ENCODE results near the gene EIF3F. TPM values are rescaled to one million over a fixed set of nuclear protein-coding genes. Genes with fewer than 3 reads are reported as not detected.

Gene EIF3F
- total RNA-seq, 1 donor from 2014 or later = 239 TPM

GRCh38 chr11:8002676-8003075, 15.5 kb downstream of the EIF3F start:
- H3K4me1 Mint-ChIP-seq (ENCODE audit: low read depth) = no peaks in the 10 kb centered on the region
- H3K9me3 Mint-ChIP-seq = no peaks in the 10 kb centered on the region
- no peak overlapping the region for H3K4me3 Mint-ChIP-seq (ENCODE audit: low read depth)
- H3K27me3 Mint-ChIP-seq (ENCODE audit: low read depth) = no peaks in the 10 kb centered on the region
- peaks cover 24% of the 10 kb centered on the region for H3K36me3 Mint-ChIP-seq (ENCODE audit: low read depth)
- DNase-seq (ENCODE audit: low spot score) = no peak
- H3K27ac Mint-ChIP-seq = no peak overlapping the region
- intact Hi-C loops (cut with micrococcal nuclease) = no loop called here

GRCh38 chr11:8003187-8003586, 16.1 kb downstream of the EIF3F start:
- Mint-ChIP-seq H3K9me3 (no peaks in the 10 kb centered on the region), H3K27ac (no peak overlapping the region), H3K4me3 (ENCODE audit: low read depth) (no peak overlapping the region), H3K27me3 (ENCODE audit: low read depth) (no peaks in the 10 kb centered on the region), H3K36me3 (ENCODE audit: low read depth) (peaks cover 22% of the 10 kb centered on the region), H3K4me1 (ENCODE audit: low read depth) (no peaks in the 10 kb centered on the region)
- no peak for DNase-seq (ENCODE audit: low spot score)
- intact Hi-C loops (cut with micrococcal nuclease) = no loop called here

GRCh38 chr11:8004008-8004407, 16.9 kb downstream of the EIF3F start:
- Mint-ChIP-seq H3K9me3 (no peaks in the 10 kb centered on the region), H3K27me3 (ENCODE audit: low read depth) (no peaks in the 10 kb centered on the region), H3K4me1 (ENCODE audit: low read depth) (no peaks in the 10 kb centered on the region), H3K4me3 (ENCODE audit: low read depth) (no peak overlapping the region), H3K27ac (no peak overlapping the region), H3K36me3 (ENCODE audit: low read depth) (peaks cover 16% of the 10 kb centered on the region)
- intact Hi-C loops (cut with micrococcal nuclease) = no loop called here
- DNase-seq (ENCODE audit: low spot score) = no peak

GRCh38 chr11:8005556-8005955, 18.4 kb downstream of the EIF3F start:
- Mint-ChIP-seq H3K4me1 (ENCODE audit: low read depth) (no peaks in the 10 kb centered on the region), H3K9me3 (no peaks in the 10 kb centered on the region), H3K4me3 (ENCODE audit: low read depth) (no peak overlapping the region), H3K27me3 (ENCODE audit: low read depth) (no peaks in the 10 kb centered on the region), H3K36me3 (ENCODE audit: low read depth) (peaks cover 2% of the 10 kb centered on the region), H3K27ac (no peak overlapping the region)
- DNase-seq (ENCODE audit: low spot score) = no peak
- intact Hi-C loops (cut with micrococcal nuclease) = no loop called here

GRCh38 chr11:8006349-8006977, 19.3 kb downstream of the EIF3F start:
- no peaks in the 10 kb centered on the region for H3K36me3 Mint-ChIP-seq (ENCODE audit: low read depth)
- DNase-seq (ENCODE audit: low spot score) = no peak
- intact Hi-C loops (cut with micrococcal nuclease) = loop anchor here (1.0 kb wide), 1 partner anchor 93 kb away; no protein-coding TSS in a partner anchor
- no peaks in the 10 kb centered on the region for H3K27me3 Mint-ChIP-seq (ENCODE audit: low read depth)
- no peaks in the 10 kb centered on the region for H3K4me1 Mint-ChIP-seq (ENCODE audit: low read depth)
- no peak overlapping the region for H3K4me3 Mint-ChIP-seq (ENCODE audit: low read depth)
- H3K27ac Mint-ChIP-seq = no peak overlapping the region
- H3K9me3 Mint-ChIP-seq = no peaks in the 10 kb centered on the region

GRCh38 chr11:8008212-8008611, 21.1 kb downstream of the EIF3F start:
- Mint-ChIP-seq H3K9me3 (no peaks in the 10 kb centered on the region), H3K4me1 (ENCODE audit: low read depth) (no peaks in the 10 kb centered on the region), H3K36me3 (ENCODE audit: low read depth) (no peaks in the 10 kb centered on the region), H3K4me3 (ENCODE audit: low read depth) (no peak overlapping the region), H3K27me3 (ENCODE audit: low read depth) (no peaks in the 10 kb centered on the region), H3K27ac (no peak overlapping the region)
- intact Hi-C loops (cut with micrococcal nuclease) = no loop called here
- DNase-seq (ENCODE audit: low spot score) = no peak

- H3K27ac Mint-ChIP-seq = no peak overlapping the region
- no peaks in the 10 kb centered on the region for H3K9me3 Mint-ChIP-seq
- peaks cover 7% of the 10 kb centered on the region for H3K27me3 Mint-ChIP-seq (ENCODE audit: low read depth)
- no peaks in the 10 kb centered on the region for H3K4me1 Mint-ChIP-seq (ENCODE audit: low read depth)
- no peak overlapping the region for H3K4me3 Mint-ChIP-seq (ENCODE audit: low read depth)
- intact Hi-C loops (cut with micrococcal nuclease) = no loop called here
- DNase-seq (ENCODE audit: low spot score) = no peak
- no peaks in the 10 kb centered on the region for H3K36me3 Mint-ChIP-seq (ENCODE audit: low read depth)
Measured at GRCh38 chr11:8009856-8010255, 22.7 kb downstream of the EIF3F start.

- Mint-ChIP-seq H3K36me3 (ENCODE audit: low read depth) (no peaks in the 10 kb centered on the region), H3K9me3 (no peaks in the 10 kb centered on the region), H3K4me3 (ENCODE audit: low read depth) (no peak overlapping the region), H3K27me3 (ENCODE audit: low read depth) (peaks cover 16% of the 10 kb centered on the region), H3K4me1 (ENCODE audit: low read depth) (no peaks in the 10 kb centered on the region), H3K27ac (no peak overlapping the region)
- intact Hi-C loops (cut with micrococcal nuclease) = no loop called here
- DNase-seq (ENCODE audit: low spot score) = no peak
Measured at GRCh38 chr11:8011371-8011770, 24.2 kb downstream of the EIF3F start.

- H3K4me1 Mint-ChIP-seq (ENCODE audit: low read depth) = no peaks in the 10 kb centered on the region
- H3K4me3 Mint-ChIP-seq (ENCODE audit: low read depth) = no peak overlapping the region
- no peaks in the 10 kb centered on the region for H3K36me3 Mint-ChIP-seq (ENCODE audit: low read depth)
- no peak for DNase-seq (ENCODE audit: low spot score)
- H3K27ac Mint-ChIP-seq = no peak overlapping the region
- H3K9me3 Mint-ChIP-seq = no peaks in the 10 kb centered on the region
- intact Hi-C loops (cut with micrococcal nuclease) = no loop called here
- peaks cover 22% of the 10 kb centered on the region for H3K27me3 Mint-ChIP-seq (ENCODE audit: low read depth)
Measured at GRCh38 chr11:8011981-8012444, 24.9 kb downstream of the EIF3F start.

- H3K36me3 Mint-ChIP-seq (ENCODE audit: low read depth) = no peaks in the 10 kb centered on the region
- no peak overlapping the region for H3K4me3 Mint-ChIP-seq (ENCODE audit: low read depth)
- intact Hi-C loops (cut with micrococcal nuclease) = no loop called here
- no peaks in the 10 kb centered on the region for H3K9me3 Mint-ChIP-seq
- peaks cover 37% of the 10 kb centered on the region for H3K27me3 Mint-ChIP-seq (ENCODE audit: low read depth)
- H3K4me1 Mint-ChIP-seq (ENCODE audit: low read depth) = peaks cover 3% of the 10 kb centered on the region
- no peak for DNase-seq (ENCODE audit: low spot score)
- H3K27ac Mint-ChIP-seq = no peak overlapping the region
Measured at GRCh38 chr11:8013833-8014232, 26.7 kb downstream of the EIF3F start.

- no peak for DNase-seq (ENCODE audit: low spot score)
- no peak overlapping the region for H3K4me3 Mint-ChIP-seq (ENCODE audit: low read depth)
- intact Hi-C loops (cut with micrococcal nuclease) = no loop called here
- H3K36me3 Mint-ChIP-seq (ENCODE audit: low read depth) = no peaks in the 10 kb centered on the region
- no peaks in the 10 kb centered on the region for H3K9me3 Mint-ChIP-seq
- no peak overlapping the region for H3K27ac Mint-ChIP-seq
- peaks cover 46% of the 10 kb centered on the region for H3K27me3 Mint-ChIP-seq (ENCODE audit: low read depth)
- peaks cover 11% of the 10 kb centered on the region for H3K4me1 Mint-ChIP-seq (ENCODE audit: low read depth)
Measured at GRCh38 chr11:8015753-8016239, 28.7 kb downstream of the EIF3F start.

GRCh38 chr11:8016440-8016839, 29.3 kb downstream of the EIF3F start:
- Mint-ChIP-seq H3K27me3 (ENCODE audit: low read depth) (peaks cover 49% of the 10 kb centered on the region), H3K27ac (no peak overlapping the region), H3K9me3 (no peaks in the 10 kb centered on the region), H3K36me3 (ENCODE audit: low read depth) (no peaks in the 10 kb centered on the region), H3K4me3 (ENCODE audit: low read depth) (no peak overlapping the region), H3K4me1 (ENCODE audit: low read depth) (peaks cover 11% of the 10 kb centered on the region)
- intact Hi-C loops (cut with micrococcal nuclease) = no loop called here
- no peak for DNase-seq (ENCODE audit: low spot score)

GRCh38 chr11:8017071-8017470, 29.9 kb downstream of the EIF3F start:
- intact Hi-C loops (cut with micrococcal nuclease) = no loop called here
- Mint-ChIP-seq H3K4me3 (ENCODE audit: low read depth) (no peak overlapping the region), H3K27ac (no peak overlapping the region), H3K36me3 (ENCODE audit: low read depth) (no peaks in the 10 kb centered on the region), H3K27me3 (ENCODE audit: low read depth) (peaks cover 50% of the 10 kb centered on the region), H3K4me1 (ENCODE audit: low read depth) (peaks cover 11% of the 10 kb centered on the region), H3K9me3 (no peaks in the 10 kb centered on the region)
- DNase-seq (ENCODE audit: low spot score) = no peak
